G401.6 (cell line): ENCODE data around the gene GBP7.
"Not testable (repeated sequence)": the region's sequence is repeated elsewhere in the genome, so short reads cannot be mapped to it uniquely, and the experiment has no call there.

Experiments
- FAIRE-seq: peaks from 2 replicates; lab custom pipeline; 2012; peaks lifted over from hg19 to GRCh38; lab: Jason Lieb, UNC

The GBP7 gene

DNA sequence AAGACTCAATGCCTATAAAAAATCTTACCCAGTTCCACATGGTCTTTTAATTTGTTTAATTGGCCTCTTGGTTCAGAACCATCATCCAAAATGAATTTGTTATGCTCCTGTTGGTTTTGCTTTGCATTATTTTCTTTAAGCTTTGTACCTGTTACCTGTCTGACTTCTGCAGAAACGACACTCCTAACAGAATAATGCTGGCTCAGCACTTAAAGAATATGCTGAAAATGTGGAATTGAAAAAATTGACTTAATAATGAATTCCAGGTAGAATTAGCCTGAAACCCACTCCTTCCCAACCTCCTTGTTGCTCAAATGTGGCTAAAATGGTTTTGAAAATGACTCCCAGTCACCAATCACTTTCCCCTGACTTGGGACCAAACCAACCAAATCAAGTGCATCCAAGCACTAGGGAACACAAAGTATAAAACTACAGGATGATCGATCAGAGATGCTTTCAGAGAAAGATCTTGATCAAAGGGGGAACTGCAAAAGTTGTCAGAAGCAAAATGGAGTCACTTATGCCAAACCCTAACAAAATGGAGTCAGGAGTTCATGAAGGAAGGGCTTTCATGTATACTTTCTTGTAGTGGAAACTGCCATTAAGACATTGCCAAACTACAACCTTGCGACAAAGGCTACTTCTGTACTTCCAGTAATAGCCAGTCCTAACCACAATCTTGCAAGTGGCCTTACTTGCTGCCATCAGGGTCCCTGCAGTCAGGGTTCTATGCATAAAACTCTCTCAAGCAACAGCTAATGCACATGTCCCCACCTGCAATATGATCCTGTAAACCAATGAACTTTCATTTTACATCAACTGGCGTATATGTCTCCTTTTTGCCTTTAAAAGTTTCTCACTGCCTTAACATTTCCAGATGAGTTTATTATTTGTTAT is 5.4 kb downstream of the GBP7 start:
- no peak for FAIRE-seq

DNA sequence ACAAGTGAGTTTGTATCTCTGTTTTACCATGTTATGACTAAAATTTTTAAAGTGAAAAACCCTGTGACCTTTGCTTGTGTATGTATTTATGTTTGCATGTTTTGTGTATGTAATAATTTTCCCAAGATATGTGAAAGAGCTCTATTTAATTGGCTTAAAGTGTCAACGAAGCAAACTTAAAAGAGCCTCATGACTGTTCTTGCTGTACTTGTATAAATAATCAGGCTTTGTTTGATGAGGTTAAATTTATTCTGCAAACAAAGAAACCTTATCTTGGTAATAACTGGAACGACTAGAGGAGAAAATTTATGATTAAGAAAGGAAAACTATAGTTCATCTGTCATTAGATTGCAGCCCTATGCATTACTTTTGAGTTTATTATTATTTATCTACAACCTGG is 6.6 kb downstream of the GBP7 start:
- no peak for FAIRE-seq

GRCh38 chr1:89167590-89168230 is 8.1 kb downstream of the GBP7 start:
- FAIRE-seq: no peak

- FAIRE-seq: no peak
Measured at GRCh38 chr1:89166705-89167104, 9.1 kb downstream of the GBP7 start.

GRCh38 chr1:89165811-89166210 is 10.0 kb downstream of the GBP7 start:
- FAIRE-seq: no peak

- no peak for FAIRE-seq
Measured at GRCh38 chr1:89151047-89151446, 24.8 kb downstream of the GBP7 start.

DNA sequence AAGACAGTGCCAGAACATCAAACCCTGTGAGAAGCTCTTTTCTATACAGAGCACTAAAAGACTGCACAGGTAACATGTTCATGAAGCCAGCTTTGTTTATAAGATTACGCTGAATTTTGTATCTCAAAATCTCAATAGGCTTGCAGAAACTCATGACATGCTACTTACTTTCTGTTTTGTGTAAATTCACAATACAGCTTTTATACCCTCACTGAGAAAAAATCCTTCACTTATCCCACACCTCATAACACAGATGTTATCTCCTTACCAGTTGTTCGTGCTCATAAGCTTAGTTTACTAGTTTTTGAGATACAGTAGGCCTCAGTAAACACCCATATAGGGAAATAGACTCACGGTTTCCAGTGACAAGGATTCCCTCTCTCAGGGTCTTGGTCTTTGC is 25.8 kb downstream of the GBP7 start:
- no peak for FAIRE-seq

GRCh38 chr1:89149229-89149628 is 26.6 kb downstream of the GBP7 start:
- FAIRE-seq: no peak

GRCh38 chr1:89147678-89148658 is 27.8 kb downstream of the GBP7 start:
- FAIRE-seq: no peak

- no peak for FAIRE-seq
Measured at GRCh38 chr1:89146721-89147120, 29.1 kb downstream of the GBP7 start.

DNA sequence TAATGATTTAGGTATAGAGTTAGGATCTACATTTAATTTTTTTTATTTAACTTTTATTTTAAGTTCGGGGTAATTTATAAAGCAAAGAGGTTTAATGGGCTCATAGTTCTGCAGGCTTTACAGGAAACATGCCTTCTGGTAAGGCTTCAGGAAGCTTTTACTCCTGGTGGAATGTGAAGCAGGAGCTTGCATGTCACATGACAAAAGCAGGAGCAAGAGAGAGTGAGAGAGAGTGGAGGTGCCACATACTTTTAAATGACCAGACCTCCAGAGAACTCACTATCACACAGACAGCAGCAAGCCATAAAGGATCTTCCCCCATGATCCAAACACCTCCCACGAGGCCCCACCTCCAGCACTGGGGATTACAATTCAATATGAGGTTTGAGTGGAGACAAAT is 32.3 kb downstream of the GBP7 start:
- FAIRE-seq: no peak

DNA sequence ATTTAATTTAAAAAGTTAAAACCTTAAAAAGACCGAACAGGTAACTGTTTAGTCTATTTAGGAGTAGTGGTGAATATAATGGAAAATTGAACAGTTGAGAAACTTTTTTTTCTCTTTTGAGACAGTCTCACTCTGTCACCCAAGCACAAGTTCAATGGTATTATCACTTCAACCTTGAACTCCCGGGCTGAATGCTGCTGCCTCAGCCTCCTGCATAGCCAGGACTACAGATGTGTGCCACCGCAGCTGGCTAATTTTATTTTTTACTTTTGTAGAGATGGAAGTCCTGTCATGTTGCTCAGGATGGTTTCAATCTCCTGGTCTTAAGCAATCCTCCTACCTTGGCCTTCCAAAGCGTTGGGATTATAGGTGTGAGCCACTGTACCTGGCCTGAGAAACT is 33.6 kb downstream of the GBP7 start:
- no peak for FAIRE-seq

DNA sequence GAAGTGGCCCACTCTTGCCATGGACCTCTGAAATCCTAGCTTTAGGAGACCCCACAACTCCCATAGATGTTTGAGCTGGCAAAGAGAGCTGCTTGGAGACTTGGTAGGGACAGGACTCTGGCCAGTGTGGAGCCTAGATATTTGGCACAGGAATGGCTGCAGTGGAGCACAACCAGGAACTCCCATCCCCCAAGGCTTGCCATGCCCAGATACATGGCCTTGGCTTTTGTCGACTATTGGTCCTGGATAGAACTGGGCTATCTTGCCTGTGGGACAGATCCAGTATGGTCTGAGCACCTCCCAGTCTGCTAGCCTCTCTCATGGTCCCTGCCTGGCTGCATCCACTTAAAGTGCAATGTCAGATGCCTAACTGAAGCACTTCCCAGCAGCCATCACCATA is 42.1 kb downstream of the GBP7 start:
- no peak for FAIRE-seq

- FAIRE-seq: no peak
Measured at GRCh38 chr1:89130716-89131115, 45.1 kb downstream of the GBP7 start.

DNA sequence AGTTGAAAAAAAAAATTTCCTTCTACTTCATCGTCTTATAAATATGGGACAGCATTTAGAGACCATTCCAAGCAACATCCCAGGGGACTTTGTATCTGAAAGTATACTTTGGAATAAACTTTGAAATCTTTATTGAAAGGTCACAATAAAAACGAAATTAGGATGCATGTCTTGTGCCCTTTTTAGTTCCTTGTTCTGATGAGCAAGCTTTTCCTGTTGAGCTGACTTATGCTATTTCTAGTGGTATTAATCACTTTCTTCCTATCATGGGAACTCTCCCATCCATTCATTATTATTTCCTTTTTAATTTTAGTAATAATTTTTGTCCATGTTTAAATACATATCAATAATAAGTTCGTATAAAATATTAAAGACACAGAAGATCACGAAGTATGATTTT is 45.9 kb downstream of the GBP7 start:
- FAIRE-seq: no peak

DNA sequence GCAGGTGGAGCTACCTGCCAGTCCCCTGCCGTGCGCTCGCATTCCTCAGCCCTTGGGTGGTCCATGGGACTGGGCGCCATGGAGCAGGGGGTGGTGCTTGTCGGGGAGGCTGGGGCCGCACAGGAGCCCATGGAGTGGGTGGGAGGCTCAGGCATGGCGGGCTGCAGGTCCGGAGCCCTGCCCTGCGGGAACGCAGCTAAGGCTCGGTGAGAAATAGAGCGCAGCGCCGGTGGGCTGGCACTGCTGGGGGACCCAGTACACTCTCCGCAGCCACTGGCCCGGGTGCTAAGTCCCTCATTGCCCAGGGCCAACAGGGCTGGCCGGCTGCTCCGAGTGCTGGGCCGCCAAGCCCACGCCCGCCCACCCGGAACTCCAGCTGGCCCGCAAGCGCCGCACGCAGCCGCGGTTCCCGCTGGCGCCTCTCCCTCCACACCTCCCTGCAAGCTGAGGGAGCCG is 47.8 kb downstream of the GBP7 start:
- not testable (repeated sequence) for FAIRE-seq

- FAIRE-seq: not testable (repeated sequence)
Measured at GRCh38 chr1:89126602-89127565, 48.9 kb downstream of the GBP7 start.

DNA sequence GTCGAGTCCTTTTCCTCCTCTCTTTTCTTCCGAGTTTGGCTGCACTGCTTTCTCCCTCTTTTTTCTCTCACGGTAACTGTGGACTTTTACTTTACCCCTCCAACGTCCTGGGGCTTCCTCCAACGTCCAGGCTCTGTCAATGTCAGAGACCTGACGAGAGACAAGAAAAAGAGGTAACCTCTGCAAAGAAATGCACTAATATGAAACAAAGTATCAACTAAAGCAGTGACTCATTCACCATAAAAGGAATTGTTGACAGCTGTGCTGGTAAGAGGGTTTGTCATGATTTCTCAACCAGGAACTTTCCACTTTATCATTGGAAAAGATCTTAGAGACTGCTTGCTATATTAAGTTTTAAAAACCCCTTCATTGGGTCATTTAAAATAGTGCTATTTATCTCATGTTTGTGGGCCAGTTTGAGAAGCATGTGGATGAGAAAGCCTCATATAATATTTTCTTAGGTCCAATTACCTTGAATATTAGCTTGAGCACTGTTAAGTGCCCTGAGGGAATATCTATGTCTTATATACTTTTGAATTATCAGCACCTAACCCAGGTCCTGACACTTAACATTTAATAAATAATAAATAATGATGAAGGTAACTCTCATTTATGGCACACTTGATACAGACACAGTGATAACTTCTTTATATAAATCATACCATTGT is 49.8 kb downstream of the GBP7 start, which contains the start of gene GBP2:
TSS of gene GBP2 (minus strand) at position 202 of the 668 bp plus-strand sequence. CDS start 4,148 bp downstream, outside the sequence.
- no peak for FAIRE-seq

GRCh38 chr1:89125240-89125912 is 50.4 kb downstream of the GBP7 start:
- FAIRE-seq: no peak

- FAIRE-seq: no peak
Measured at GRCh38 chr1:89121641-89122040, 54.2 kb downstream of the GBP7 start.
